SK-N-DZ (cell line): Measurements from ENCODE around the gene C22orf39.

Experiments used
- DNase-seq: peaks from one replicate; pipeline ENCODE4 v3.0.0-alpha.2; 2015; ENCODE audit warnings: low spot score

C22orf39 gene

DNA sequence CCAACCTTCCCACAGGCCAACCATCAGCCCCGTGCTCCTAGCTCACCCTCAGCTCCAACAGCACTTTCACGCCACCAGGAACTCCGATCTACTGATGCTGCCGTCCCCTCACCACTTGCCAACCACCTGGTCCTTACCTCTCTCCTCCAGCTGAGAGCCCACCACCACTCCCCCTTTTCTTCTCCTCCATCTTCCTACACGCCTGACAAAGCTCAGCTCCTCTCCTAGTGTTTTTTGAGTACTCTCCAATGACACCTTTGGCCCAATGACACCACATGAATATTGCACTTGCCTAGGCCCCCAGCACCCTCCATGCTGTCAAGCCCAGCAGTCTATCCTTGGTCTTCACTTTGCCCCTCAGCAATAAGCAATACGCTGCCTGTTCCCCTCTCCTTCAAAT lies 46.6 kb downstream of the C22orf39 start:
- DNase-seq, result no peak

DNA sequence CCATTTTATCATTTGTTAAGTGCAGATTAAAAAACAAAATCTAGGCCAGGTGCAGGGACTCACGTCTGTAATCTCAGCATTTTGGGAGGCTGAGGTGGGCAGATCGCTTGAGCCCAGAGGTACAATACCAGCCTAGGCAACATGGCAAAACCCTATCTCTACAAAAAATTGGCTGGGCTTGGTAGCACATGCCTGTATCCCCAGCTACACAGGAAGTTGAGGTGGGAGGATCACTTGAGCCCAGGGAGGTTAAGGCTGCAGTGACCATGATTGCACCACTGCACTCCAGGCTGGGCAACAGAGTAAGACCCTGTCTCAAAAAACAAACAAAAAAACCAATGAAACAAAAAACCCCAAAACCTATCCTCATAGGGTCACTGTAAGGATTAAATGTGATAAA lies 48.9 kb downstream of the C22orf39 start:
- DNase-seq, result no peak

DNA sequence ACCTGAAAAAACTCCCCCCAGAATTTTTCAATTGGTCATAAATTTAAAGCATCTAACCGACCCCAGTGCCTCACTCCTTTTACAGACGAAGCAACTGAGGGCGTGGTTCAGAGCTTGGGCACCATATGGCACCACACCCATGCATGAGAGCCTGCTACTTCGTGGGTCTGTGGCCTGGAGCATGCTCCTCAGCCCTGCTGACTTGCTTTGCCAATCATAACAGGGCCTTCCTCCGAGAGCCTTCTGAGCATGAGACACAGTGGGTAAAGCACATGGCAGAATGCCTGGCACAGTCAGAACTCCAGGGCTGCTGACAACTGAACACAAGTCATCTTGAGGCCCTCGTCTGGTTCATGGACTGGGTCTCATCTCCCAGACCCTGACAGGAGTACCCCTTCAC lies 49.3 kb downstream of the C22orf39 start:
- no peak for DNase-seq

DNA sequence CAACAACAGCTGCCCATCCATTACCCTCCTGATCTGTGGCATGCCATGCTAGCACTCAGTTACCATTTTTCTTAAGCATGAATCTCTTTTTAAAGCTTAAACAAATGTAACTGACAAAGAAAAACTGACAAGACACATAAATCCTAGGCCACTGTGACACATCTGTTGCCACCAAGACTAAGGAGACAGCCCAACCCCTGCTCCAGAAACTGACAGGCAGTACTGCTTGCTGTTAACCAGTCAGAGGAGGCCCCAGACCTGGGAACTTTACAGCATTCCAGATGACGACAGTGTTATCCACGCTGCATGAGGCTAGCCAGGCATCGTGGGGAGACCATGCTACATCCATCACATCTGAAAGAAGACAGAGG lies 49.8 kb downstream of the C22orf39 start:
- no peak for DNase-seq

DNA sequence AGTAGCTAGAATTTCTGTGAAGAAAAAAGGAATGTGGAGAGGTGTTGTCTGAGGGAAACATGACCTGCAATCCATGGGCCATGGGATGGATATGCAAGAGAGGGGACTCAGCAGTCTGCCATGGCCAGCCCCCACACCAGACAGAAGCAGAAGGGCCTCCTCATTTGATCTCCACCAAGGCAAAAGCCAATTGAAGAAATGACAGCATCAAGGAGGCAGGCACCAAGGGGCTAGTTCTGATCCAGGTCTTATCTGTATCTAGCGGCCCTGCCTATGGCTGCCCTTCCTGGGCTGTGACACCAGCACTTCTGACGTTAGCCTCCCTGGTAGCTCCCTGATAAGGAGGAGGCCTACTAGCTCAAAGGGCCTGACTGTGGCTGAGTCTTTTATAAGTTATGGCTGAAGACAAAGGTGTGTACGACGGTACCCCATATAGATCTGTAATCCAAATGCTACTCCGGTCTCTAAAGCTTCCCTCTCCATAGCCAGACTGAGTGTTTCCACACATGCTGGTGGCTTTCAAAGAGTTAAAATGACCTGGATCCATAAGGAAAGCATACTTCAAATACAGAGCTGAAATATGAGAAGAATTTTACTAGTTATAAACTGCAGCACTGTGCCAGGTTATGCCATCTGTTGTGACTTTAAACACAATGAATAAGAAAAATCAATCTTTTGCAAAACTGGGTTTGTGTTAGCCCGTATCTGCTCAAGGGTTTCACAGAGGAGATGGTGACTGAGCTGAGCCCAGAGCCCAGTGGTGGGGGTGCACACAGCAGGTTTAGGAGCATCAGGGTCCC lies 50.4 kb downstream of the C22orf39 start:
- DNase-seq, result no peak

DNA sequence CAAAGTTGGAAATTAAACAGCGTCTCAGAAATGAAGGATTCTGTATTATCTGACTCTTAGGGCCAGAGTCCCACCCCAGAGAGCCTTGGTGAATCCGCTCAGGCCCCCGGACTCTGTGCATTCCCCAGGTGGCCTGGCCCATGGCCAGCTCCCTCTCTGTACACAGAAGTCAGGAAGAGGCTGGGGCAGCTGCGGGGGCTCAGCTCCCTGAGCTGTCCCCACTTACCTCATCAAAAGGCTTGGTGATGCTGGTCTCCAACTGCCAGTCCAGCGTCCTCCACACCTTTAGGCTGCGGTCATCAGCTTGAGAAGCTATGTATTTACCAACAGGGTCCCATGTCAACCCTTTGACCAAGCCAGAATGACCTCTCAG lies 51.0 kb downstream of the C22orf39 start:
- DNase-seq, result no peak

DNA sequence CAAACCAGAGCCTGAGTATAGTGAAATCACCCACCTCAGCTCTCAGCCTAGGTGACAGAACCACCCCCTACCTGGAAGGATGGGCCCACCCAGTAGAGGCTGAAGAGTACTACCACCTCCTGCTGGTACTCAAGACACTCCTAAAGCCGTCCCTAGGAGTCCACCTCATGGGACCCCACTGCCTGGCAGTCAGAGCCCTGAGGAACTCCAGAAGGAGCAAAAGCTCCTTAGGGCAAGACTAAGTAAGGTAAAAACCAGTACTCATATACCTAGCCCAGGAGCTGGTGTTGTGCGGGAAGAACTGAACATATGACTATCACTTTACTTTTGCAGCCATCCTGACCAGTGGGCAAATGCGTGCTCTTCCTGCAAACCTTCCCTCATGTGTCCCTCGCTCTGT lies 52.2 kb downstream of the C22orf39 start:
- DNase-seq, result no peak

DNA sequence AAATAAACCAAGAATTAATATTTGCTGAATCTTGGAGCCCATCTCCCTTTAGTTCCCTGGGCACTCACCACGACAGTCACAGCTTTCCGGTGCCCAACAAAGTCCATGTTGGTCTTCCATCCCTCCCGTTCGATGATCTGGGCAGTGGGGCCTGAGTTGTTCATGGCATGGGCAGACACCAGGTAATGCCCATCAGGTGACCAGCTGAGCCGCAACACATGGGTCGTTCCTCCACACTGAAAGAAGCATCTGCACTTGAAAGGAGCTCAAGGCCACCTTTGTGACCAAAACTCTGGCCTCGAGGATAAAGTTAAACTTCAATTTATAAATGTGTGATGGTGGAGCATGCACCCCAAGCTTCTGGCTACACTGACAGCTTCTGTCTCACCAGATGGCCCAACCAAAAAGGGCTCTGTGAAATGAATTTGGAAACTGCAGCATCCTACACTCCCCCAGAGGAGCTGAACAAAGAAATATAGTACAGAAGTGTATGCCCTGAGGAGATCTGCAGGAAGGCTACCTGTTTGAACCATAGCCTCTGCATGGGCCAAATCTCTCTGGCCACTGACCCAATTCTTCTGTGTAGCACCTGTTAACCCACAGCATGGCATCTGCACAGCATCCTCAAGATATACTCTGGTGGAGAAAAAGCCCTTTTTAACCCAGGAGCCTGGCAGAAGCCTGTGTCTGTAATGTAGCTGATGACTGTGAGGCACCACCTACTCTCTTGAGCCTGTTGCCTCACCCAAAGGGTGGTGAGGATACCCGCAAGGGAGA lies 53.0 kb downstream of the C22orf39 start:
- no peak for DNase-seq

DNA sequence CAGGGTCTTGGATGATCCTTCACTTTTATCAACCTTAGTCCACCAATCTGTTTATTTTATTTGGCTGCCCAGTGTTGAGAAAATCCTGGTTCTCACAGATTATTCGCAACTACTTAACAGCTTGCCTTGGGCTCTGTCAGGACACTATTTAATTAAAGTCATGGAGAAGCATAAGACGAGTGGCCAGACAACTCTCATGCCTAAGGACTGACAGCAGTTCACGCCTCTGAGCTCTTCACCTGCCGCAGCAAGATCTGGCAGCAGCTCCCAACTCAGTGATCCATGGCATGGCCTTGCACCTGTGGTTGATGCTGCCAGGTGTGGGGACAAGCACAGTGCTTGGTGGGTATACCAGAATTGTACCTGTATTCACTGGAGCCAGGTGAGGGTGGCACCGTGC lies 53.8 kb downstream of the C22orf39 start:
- DNase-seq, result no peak
